Mesendoderm (in vitro differentiated cells): ENCODE data around the gene EN2.

Experiments
- DNase-seq: peaks from one replicate; pipeline ENCODE4 v3.0.0; 2013
- H2AK5ac ChIP-seq: 2 replicates; pipeline ENCODE4 v1.6.1; 2013; ENCODE audit warnings: low read length, inconsistent platforms
- H2BK120ac ChIP-seq: 2 replicates; pipeline ENCODE4 v1.6.1; 2013; ENCODE audit warnings: low read depth, mild to moderate bottlenecking, low read length, moderate library complexity, mixed read lengths
- H2BK15ac ChIP-seq: replicated peaks from 2 replicates; pipeline ENCODE4 v1.6.1; 2013; ENCODE audit warnings: low read depth, mild to moderate bottlenecking, moderate library complexity
- H2BK5ac ChIP-seq: 2 replicates; pipeline ENCODE4 v1.6.1; 2013; ENCODE audit warnings: low read length, inconsistent platforms
- H3K18ac ChIP-seq: 2 replicates; pipeline ENCODE4 v1.6.1; 2013; ENCODE audit warnings: mild to moderate bottlenecking, low read length, mixed read lengths
- H3K23ac ChIP-seq: one replicate; pipeline ENCODE4 v1.6.1; 2013; ENCODE audit warnings: low read length
- H3K27ac ChIP-seq: 2 replicates; pipeline ENCODE4 v1.5.1; 2013; ENCODE audit warnings: low read depth, mild to moderate bottlenecking, inconsistent platforms, low read length, moderate library complexity
- H3K27me3 ChIP-seq: 2 replicates; pipeline ENCODE4 v1.6.1; 2013; ENCODE audit warnings: low read length, control low read depth, mild to moderate bottlenecking, inconsistent platforms; ENCODE audit not compliant: insufficient read depth, poor library complexity
- H3K36me3 ChIP-seq: 2 replicates; pipeline ENCODE4 v1.6.1; 2013; ENCODE audit warnings: low read length, inconsistent platforms; ENCODE audit not compliant: control insufficient read depth, insufficient read depth
- H3K4ac ChIP-seq: one replicate; pipeline ENCODE4 v1.6.1; 2013; ENCODE audit warnings: low read depth, mild to moderate bottlenecking, low read length, moderate library complexity
- H3K4me1 ChIP-seq: 2 replicates; pipeline ENCODE4 v1.6.1; 2013; ENCODE audit warnings: low read depth, low read length, inconsistent platforms; ENCODE audit not compliant: control insufficient read depth
- H3K4me2 ChIP-seq: 2 replicates; pipeline ENCODE4 v1.6.1; 2013; ENCODE audit warnings: low read length
- H3K4me3 ChIP-seq: 2 replicates; pipeline ENCODE4 v1.5.1; 2013; ENCODE audit warnings: mild to moderate bottlenecking, low read length
- H3K56ac ChIP-seq: one replicate; pipeline ENCODE4 v1.6.1; 2013; ENCODE audit warnings: low read length
- H3K79me1 ChIP-seq: 2 replicates; pipeline ENCODE4 v1.6.1; 2013; ENCODE audit warnings: low read length, inconsistent platforms
- H3K79me2 ChIP-seq: 2 replicates; pipeline ENCODE4 v1.6.1; 2013; ENCODE audit warnings: mild to moderate bottlenecking, low read length; ENCODE audit not compliant: control insufficient read depth, insufficient read depth
- H3K9ac ChIP-seq: 2 replicates; pipeline ENCODE4 v1.6.1; 2013; ENCODE audit warnings: low read length, inconsistent platforms
- H4K5ac ChIP-seq: one replicate; pipeline ENCODE4 v1.6.1; 2013; ENCODE audit warnings: low read length
- H4K8ac ChIP-seq: one replicate; pipeline ENCODE4 v1.6.1; 2013; ENCODE audit warnings: low read depth, mild to moderate bottlenecking, control low read depth, low read length, moderate library complexity
- WGBS: extraction: QIAGEN DNeasy Blood & Tissue Kit; methylation state at CpG from one replicate; pipeline ENCODE4 v1.1.7; 2013; ENCODE audit warnings: low lambda C conversion rate, missing lambda C conversion rate; ENCODE audit not compliant: insufficient coverage; ENCODE audit errors: extremely low coverage; 5-methylcytosine and 5-hydroxymethylcytosine counted together

EN2 gene

DNA sequence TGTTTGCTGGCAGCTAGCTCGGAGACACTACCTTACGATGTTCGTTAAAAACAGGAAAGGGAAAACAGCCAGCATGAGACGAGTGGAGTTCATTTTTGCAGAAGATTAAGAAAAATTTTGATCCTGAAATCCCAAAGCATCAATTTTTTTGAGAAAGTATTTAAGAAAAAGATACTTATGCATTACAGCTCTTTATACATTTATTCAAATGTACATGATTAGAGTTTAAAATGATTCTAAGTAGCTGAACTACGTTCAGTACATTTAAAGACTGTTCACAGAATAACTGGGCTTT, 53.7 kb downstream of the EN2 start:
- no peak for DNase-seq
- H3K4me3 ChIP-seq = no peak overlapping the region
- no peaks in the 10 kb centered on the region for H3K79me2 ChIP-seq
- no peaks in the 10 kb centered on the region for H3K79me1 ChIP-seq
- H4K8ac ChIP-seq = no peak overlapping the region
- no CpG with 5 or more reads among the region's 5 CpGs for WGBS
- H3K36me3 ChIP-seq = no peaks in the 10 kb centered on the region
- no peak overlapping the region for H3K4ac ChIP-seq
- H3K18ac ChIP-seq = no peak overlapping the region
- H3K27ac ChIP-seq = no peak overlapping the region
- H3K23ac ChIP-seq = no peak overlapping the region
- no peak overlapping the region for H2BK15ac ChIP-seq
- H3K4me1 ChIP-seq = peaks cover 1% of the 10 kb centered on the region
- no peak overlapping the region for H2BK5ac ChIP-seq
- no peak overlapping the region for H3K4me2 ChIP-seq
- H3K27me3 ChIP-seq = peaks cover 36% of the 10 kb centered on the region
- H4K5ac ChIP-seq = no peak overlapping the region
- H3K56ac ChIP-seq = no peak overlapping the region
- H2BK120ac ChIP-seq = no peak overlapping the region
- no peak overlapping the region for H3K9ac ChIP-seq
- H2AK5ac ChIP-seq = no peak overlapping the region

DNA sequence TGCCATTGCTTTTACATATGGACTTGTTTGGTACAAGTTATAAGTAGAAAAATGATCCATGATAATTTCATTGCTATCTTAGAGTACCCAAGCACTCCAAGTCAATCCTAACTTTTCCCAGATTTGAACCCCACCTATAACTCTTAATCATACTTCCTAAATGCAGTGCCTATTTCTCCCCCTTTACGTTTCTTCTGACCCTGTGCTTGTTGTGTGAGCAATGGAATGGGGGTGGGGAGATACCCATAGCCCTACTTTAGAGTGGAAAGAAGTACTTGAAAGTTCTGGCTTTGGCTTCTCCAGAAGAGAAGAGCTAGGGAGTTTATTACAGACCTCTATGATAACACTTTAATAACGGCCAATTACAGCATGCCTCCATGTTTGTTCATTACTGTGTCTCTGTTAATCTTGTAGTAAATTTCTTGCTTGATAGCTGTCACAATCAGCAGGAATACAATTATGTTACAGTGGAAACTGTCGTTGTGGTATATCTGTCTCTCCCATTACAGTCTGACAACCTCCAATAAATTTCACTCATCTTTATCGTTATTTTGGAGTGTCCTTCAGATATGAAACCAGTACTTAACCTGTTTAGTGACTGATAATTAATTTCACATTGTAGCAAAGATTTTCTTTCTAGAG, 54.4 kb downstream of the EN2 start:
- peaks cover 31% of the 10 kb centered on the region for H3K27me3 ChIP-seq

DNA sequence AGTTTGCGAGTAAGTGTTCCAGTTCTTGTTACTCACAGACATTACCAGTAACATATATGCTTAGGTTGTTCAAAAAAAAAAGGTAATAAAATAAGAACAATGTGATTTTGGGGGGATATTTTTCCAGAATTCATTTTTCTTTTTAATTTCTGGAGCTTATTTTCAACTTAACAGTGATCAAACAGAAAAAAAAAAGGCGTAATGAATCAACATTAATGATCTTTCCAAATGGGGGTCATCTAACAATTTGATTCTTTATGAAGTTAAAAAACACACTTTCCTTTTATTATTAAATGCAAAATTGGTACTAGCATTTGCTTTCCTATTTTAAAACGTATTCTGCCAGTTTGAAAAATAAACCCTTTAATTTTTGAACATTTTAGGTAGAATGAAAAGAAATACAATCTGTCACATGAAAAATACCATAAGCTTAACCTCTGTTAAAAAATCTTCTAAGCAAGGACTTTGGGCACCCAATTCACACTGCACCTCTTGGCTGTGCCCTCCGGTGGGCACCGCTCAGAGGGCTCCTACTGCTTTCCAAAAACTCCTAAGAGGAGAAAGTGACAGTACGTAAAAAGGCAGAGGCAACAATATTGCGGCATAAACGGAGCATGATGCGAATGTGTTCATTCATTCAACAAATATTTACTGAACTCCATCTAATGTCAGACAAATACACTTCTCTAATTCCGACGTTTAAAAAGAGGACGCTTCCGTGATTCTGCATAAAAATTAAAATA, 55.8 kb downstream of the EN2 start:
- Histone ChIP-seq H2BK5ac (no peak overlapping the region), H3K9ac (no peak overlapping the region), H2AK5ac (no peak overlapping the region), H3K4me2 (no peak overlapping the region), H3K4ac (no peak overlapping the region), H4K8ac (no peak overlapping the region), H3K79me2 (no peaks in the 10 kb centered on the region), H3K18ac (no peak overlapping the region), H3K79me1 (no peaks in the 10 kb centered on the region), H3K4me1 (peaks cover 1% of the 10 kb centered on the region), H3K27ac (no peak overlapping the region), H2BK120ac (no peak overlapping the region), H3K4me3 (no peak overlapping the region), H3K56ac (no peak overlapping the region), H3K36me3 (no peaks in the 10 kb centered on the region), H3K27me3 (peaks cover 20% of the 10 kb centered on the region), H2BK15ac (no peak overlapping the region), H4K5ac (no peak overlapping the region), H3K23ac (no peak overlapping the region)
- DNase-seq = no peak
- WGBS = no CpG with 5 or more reads among the region's 13 CpGs

More for the DNA sequence above, 54.4 kb downstream of the EN2 start:
- Histone ChIP-seq H3K79me2 (no peaks in the 10 kb centered on the region), H3K4me2 (no peak overlapping the region), H4K8ac (no peak overlapping the region), H3K23ac (no peak overlapping the region), H3K9ac (no peak overlapping the region), H2BK15ac (no peak overlapping the region), H3K4me1 (peaks cover 1% of the 10 kb centered on the region), H2AK5ac (no peak overlapping the region), H3K56ac (no peak overlapping the region), H2BK5ac (no peak overlapping the region), H3K18ac (no peak overlapping the region), H3K36me3 (no peaks in the 10 kb centered on the region), H4K5ac (no peak overlapping the region), H2BK120ac (no peak overlapping the region), H3K79me1 (no peaks in the 10 kb centered on the region), H3K4ac (no peak overlapping the region), H3K27ac (no peak overlapping the region), H3K4me3 (no peak overlapping the region)
- no peak for DNase-seq
- no CpG with 5 or more reads among the region's 4 CpGs for WGBS

DNA sequence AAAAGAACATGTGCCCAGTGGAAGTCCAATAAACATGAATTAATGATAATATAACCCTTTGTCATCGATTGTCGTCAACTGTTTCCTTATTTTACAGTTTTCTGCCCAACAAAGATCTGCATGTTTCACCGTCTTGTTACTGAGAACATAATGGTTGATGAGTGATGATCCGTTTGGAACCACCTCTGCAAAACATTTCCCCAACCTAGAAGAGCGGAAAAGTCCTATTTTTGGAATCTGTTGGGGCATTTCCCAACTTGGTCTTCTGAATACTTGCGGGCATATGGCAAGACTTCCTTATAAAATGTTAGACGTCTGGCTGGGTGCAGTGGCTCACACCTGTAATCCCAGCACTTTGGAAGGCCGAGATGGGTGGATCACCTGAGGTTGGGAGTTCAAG, 56.4 kb downstream of the EN2 start:
- Histone ChIP-seq H3K4me2 (no peak overlapping the region), H3K79me1 (no peaks in the 10 kb centered on the region), H3K36me3 (no peaks in the 10 kb centered on the region), H2BK120ac (no peak overlapping the region), H3K27ac (no peak overlapping the region), H3K27me3 (peaks cover 19% of the 10 kb centered on the region), H2AK5ac (no peak overlapping the region), H3K56ac (no peak overlapping the region), H3K4ac (no peak overlapping the region), H3K4me1 (peaks cover 1% of the 10 kb centered on the region), H4K8ac (no peak overlapping the region), H2BK5ac (no peak overlapping the region), H3K79me2 (no peaks in the 10 kb centered on the region), H3K9ac (no peak overlapping the region), H3K23ac (no peak overlapping the region), H2BK15ac (no peak overlapping the region), H3K18ac (no peak overlapping the region), H3K4me3 (no peak overlapping the region), H4K5ac (no peak overlapping the region)
- no peak for DNase-seq
- WGBS = no CpG with 5 or more reads among the region's 8 CpGs
